H1 (cell line): ENCODE measurements around the gene TFE3. TPM values are rescaled to one million over a fixed set of nuclear protein-coding genes. Genes with fewer than 3 reads are reported as not detected.

ENCODE experiments used
- CTCF ChIA-PET: fragments of 300-600 bp; sonication (Branson Sonifier 250); formaldehyde crosslinking; loops from one replicate; lab custom pipeline; 2021; ENCODE audit not compliant: partially characterized antibody; lab: Charles Lee
- POLR2A ChIA-PET: fragments of 300-600 bp; sonication (Branson Sonifier 250); formaldehyde crosslinking; loops from one replicate; lab custom pipeline; 2021; ENCODE audit warnings: inconsistent platforms; ENCODE audit not compliant: partially characterized antibody; lab: Charles Lee
- DNase-seq, 2 experiments: peaks; one replicate each; pipeline versions ENCODE4 v3.0.0 to v3.0.0-alpha.2; 2010 to 2022; ENCODE audit warnings: low spot score in 2 of 2, low read depth in 1 of 2, mixed read lengths in 1 of 2
- FAIRE-seq: peaks from 2 replicates; lab custom pipeline; 2011; peaks lifted over from hg19 to GRCh38; lab: Jason Lieb, UNC
- H2AFZ ChIP-seq: 2 replicates; pipeline ENCODE4 v1.8.1; 2012; ENCODE audit warnings: low read length, inconsistent platforms
- H2AK5ac ChIP-seq: 2 replicates; pipeline ENCODE4 v1.6.1; 2013; ENCODE audit warnings: low read depth, low read length
- H2BK120ac ChIP-seq: replicated peaks from 2 replicates; pipeline ENCODE3; 2013; ENCODE audit warnings: low read depth, low read length, inconsistent platforms
- H2BK12ac ChIP-seq: 2 replicates; pipeline ENCODE4 v1.6.1; 2013; ENCODE audit warnings: low read depth, low read length
- H2BK15ac ChIP-seq: 2 replicates; pipeline ENCODE4 v1.6.1; 2013; ENCODE audit warnings: low read length
- H2BK20ac ChIP-seq: 2 replicates; pipeline ENCODE4 v1.6.1; 2013; ENCODE audit warnings: low read length
- H2BK5ac ChIP-seq: 2 replicates; pipeline ENCODE4 v1.6.1; 2013; ENCODE audit warnings: low read depth, low read length
- H3K14ac ChIP-seq: 2 replicates; pipeline ENCODE4 v1.6.1; 2013; ENCODE audit warnings: inconsistent platforms; ENCODE audit not compliant: insufficient read length
- H3K18ac ChIP-seq: 2 replicates; pipeline ENCODE4 v1.6.1; 2013; ENCODE audit warnings: low read length; ENCODE audit errors: extremely low read depth
- H3K23ac ChIP-seq: 2 replicates; pipeline ENCODE4 v1.6.1; 2013; ENCODE audit warnings: inconsistent platforms; ENCODE audit not compliant: insufficient read length
- H3K23me2 ChIP-seq: 2 replicates; pipeline ENCODE4 v1.6.1; 2013; ENCODE audit warnings: low read depth, low read length
- H3K27ac ChIP-seq: 2 replicates; pipeline ENCODE4 v1.6.1; 2011; ENCODE audit warnings: low read depth, low read length, inconsistent platforms
- H3K27me3 ChIP-seq, 4 experiments: replicated peaks in 1 of 4; 1 replicate in 1 of 4; 2 replicates in 3 of 4; pipeline versions ENCODE4 v1.6.1 to v1.8.1; 2011 to 2013; ENCODE audit warnings: low read length in 3 of 4, mild to moderate bottlenecking in 3 of 4, inconsistent platforms in 2 of 4, mixed read lengths in 2 of 4, moderate library complexity in 1 of 4; ENCODE audit not compliant: control insufficient read depth in 3 of 4, insufficient read depth in 3 of 4; ENCODE audit errors: extremely low read depth in 1 of 4
- H3K36me3 ChIP-seq, 4 experiments: 2 replicates each; pipeline versions ENCODE4 v1.6.1 to v1.8.1; 2011 to 2013; ENCODE audit warnings: mild to moderate bottlenecking in 4 of 4, low read length in 3 of 4, moderate library complexity in 2 of 4, control low read depth in 1 of 4, inconsistent platforms in 1 of 4; ENCODE audit not compliant: insufficient read depth in 4 of 4, control insufficient read depth in 2 of 4
- H3K4ac ChIP-seq: replicated peaks from 2 replicates; pipeline ENCODE3; 2013; ENCODE audit warnings: low read length, low read depth, mixed read lengths, inconsistent platforms; ENCODE audit not compliant: insufficient read length
- H3K4me1 ChIP-seq, 4 experiments: replicated peaks in 1 of 4; 1 replicate in 1 of 4; 2 replicates in 3 of 4; pipeline versions ENCODE4 v1.6.1 to v1.8.1; 2011 to 2013; ENCODE audit warnings: low read length in 3 of 4, inconsistent platforms in 2 of 4, mixed read lengths in 1 of 4; ENCODE audit not compliant: insufficient read depth in 4 of 4, control insufficient read depth in 3 of 4
- H3K4me2 ChIP-seq, 2 experiments: 2 replicates each; pipeline versions ENCODE4 v1.6.1 to v1.8.1; 2011 to 2013; ENCODE audit warnings: low read depth in 2 of 2, low read length in 2 of 2, control low read depth in 1 of 2, inconsistent platforms in 1 of 2, mild to moderate bottlenecking in 1 of 2; ENCODE audit not compliant: insufficient read depth in 1 of 2
- H3K4me3 ChIP-seq, 4 experiments: fragments of 200-600, 300-600 bp in 1 of 4; sonication (generic), shearing (Covaris generic), sonication (Bioruptor Twin) in 1 of 4; 2 replicates each; pipeline versions ENCODE4 v1.5.1 to v1.8.1; 2011 to 2016; ENCODE audit warnings: low read length in 4 of 4, low read depth in 3 of 4, control low read depth in 2 of 4, inconsistent platforms in 2 of 4, mild to moderate bottlenecking in 2 of 4, mixed read lengths in 1 of 4, moderate library complexity in 1 of 4; ENCODE audit not compliant: insufficient read depth in 2 of 4; ENCODE audit errors: extremely low read depth in 1 of 4
- H3K56ac ChIP-seq: replicated peaks from 2 replicates; pipeline ENCODE3; 2013; ENCODE audit warnings: low read depth, mild to moderate bottlenecking, mixed read lengths, low read length, inconsistent platforms; ENCODE audit not compliant: insufficient read length
- H3K79me1 ChIP-seq: 2 replicates; pipeline ENCODE4 v1.6.1; 2013; ENCODE audit warnings: low read depth, low read length, control low read depth
- H3K79me2 ChIP-seq, 2 experiments: 2 replicates each; pipeline versions ENCODE4 v1.6.1 to v1.8.1; 2012 to 2013; ENCODE audit warnings: low read length in 2 of 2, mild to moderate bottlenecking in 2 of 2, inconsistent platforms in 1 of 2; ENCODE audit not compliant: insufficient read depth in 2 of 2, control insufficient read depth in 1 of 2
- H3K9ac ChIP-seq, 4 experiments: replicated peaks in 1 of 4; 1 replicate in 1 of 4; 2 replicates in 3 of 4; pipeline versions ENCODE4 v1.6.1 to v1.8.1; 2011 to 2013; ENCODE audit warnings: low read depth in 3 of 4, low read length in 3 of 4, control low read depth in 2 of 4, mild to moderate bottlenecking in 2 of 4, moderate library complexity in 2 of 4, inconsistent platforms in 1 of 4; ENCODE audit errors: extremely low read depth in 1 of 4
- H3K9me3 ChIP-seq, 2 experiments: 2 replicates each; pipeline versions ENCODE4 v1.6.1 to v1.8.1; 2012 to 2013; ENCODE audit warnings: mild to moderate bottlenecking in 2 of 2, moderate library complexity in 2 of 2, control low read depth in 1 of 2, inconsistent platforms in 1 of 2, low read depth in 1 of 2, low read length in 1 of 2, mixed read lengths in 1 of 2; ENCODE audit not compliant: insufficient read depth in 2 of 2
- H4K20me1 ChIP-seq, 2 experiments: replicated peaks in 1 of 2; 2 replicates each; pipeline versions ENCODE3 to v1.8.1; 2011 to 2013; ENCODE audit warnings: inconsistent platforms in 2 of 2, low read length in 2 of 2, mild to moderate bottlenecking in 1 of 2; ENCODE audit not compliant: insufficient read depth in 2 of 2, control insufficient read depth in 1 of 2
- H4K5ac ChIP-seq: 2 replicates; pipeline ENCODE4 v1.6.1; 2013; ENCODE audit warnings: low read length, low read depth, mixed read lengths, inconsistent platforms; ENCODE audit not compliant: insufficient read length
- H4K8ac ChIP-seq: 2 replicates; pipeline ENCODE4 v1.8.0; 2013; ENCODE audit warnings: mild to moderate bottlenecking, moderate library complexity, low read length, inconsistent platforms; ENCODE audit not compliant: insufficient read depth; ENCODE audit errors: extremely low read depth
- H4K91ac ChIP-seq: replicated peaks from 2 replicates; pipeline ENCODE3; 2013; ENCODE audit warnings: low read length, mixed read lengths, inconsistent platforms; ENCODE audit not compliant: insufficient read length
- ATF2 ChIP-seq: IDR thresholded peaks from 2 replicates; pipeline ENCODE4 v1.6.1; 2012; ENCODE audit warnings: low read length, inconsistent platforms
- CEBPB ChIP-seq: IDR thresholded peaks from 2 replicates; pipeline ENCODE4 v1.6.1; 2012; ENCODE audit warnings: low read depth, low read length
- CREB1 ChIP-seq: IDR thresholded peaks from 2 replicates; pipeline ENCODE4 v1.6.1; 2012; ENCODE audit warnings: inconsistent platforms
- EZH2 ChIP-seq: fragments of 200-600 bp; sonication (generic); IDR thresholded peaks from 2 replicates; pipeline ENCODE4 v1.7.1; 2012; ENCODE audit warnings: low read depth, mild to moderate bottlenecking, moderate library complexity, low read length, inconsistent platforms; ENCODE audit not compliant: severe bottlenecking
- SP2 ChIP-seq: IDR thresholded peaks from 2 replicates; pipeline ENCODE4 v1.6.1; 2012; ENCODE audit warnings: mild to moderate bottlenecking, low read length, inconsistent platforms
- WGBS, 2 experiments: shearing (Covaris generic) in 1 of 2; methylation state at CpG; one replicate each; pipeline versions ENCODE4 v1.1.6 to v1.1.7; 2013 to 2015; ENCODE audit warnings: low lambda C conversion rate in 2 of 2, mixed read lengths in 2 of 2, inconsistent platforms in 1 of 2, low coverage in 1 of 2, missing lambda C conversion rate in 1 of 2; ENCODE audit not compliant: insufficient replicate concordance in 2 of 2, insufficient coverage in 1 of 2, insufficient read length in 1 of 2; ENCODE audit errors: extremely low coverage in 1 of 2, missing lambda C conversion rate in 1 of 2; 5-methylcytosine and 5-hydroxymethylcytosine counted together
- polyA plus RNA-seq, 7 experiments: library from polyadenylated mRNA; depleted of rRNA in 3 of 7; stranded (reverse) in 5 of 7; unstranded in 2 of 7; fragments of >200 nt in 5 of 7; fragments of 200-250 nt in 2 of 7; gene quantifications; 1 replicate in 5 of 7; 2 replicates in 1 of 7; 4 replicates in 1 of 7; pipeline versions ENCODE4 v1.2.1 to v1.2.3, GENCODE V29; 2011 to 2013; ENCODE audit warnings: missing spikeins in 2 of 7, mixed read lengths in 2 of 7
- total RNA-seq: library from RNA; stranded (reverse); fragmentation: NEBNext Ultra II Directional; extraction: Animal tissue kit (Norgen Biotek cat#: 25700); gene quantifications from 2 replicates; pipeline ENCODE4 v1.2.1, GENCODE V29; 2021

Gene TFE3
- total and polyA plus RNA-seq, 2 of the 8 experiments (the other 6 are each of a cell fraction or from before 2014, with no cell fraction given): 33.7 to 52.9 TPM

- H3K9ac ChIP-seq: no peak overlapping the region
Measured at GRCh38 chrX:49077941-49078340, 34.8 kb upstream of the TFE3 start.

More at GRCh38 chrX:49077941-49078340, 34.8 kb upstream of the TFE3 start:
- Histone ChIP-seq H3K36me3 (peaks cover 0 to 4% (median 0%) of the 10 kb centered on the region in 4 experiments; a peak in 2 of 8 replicates), H4K91ac (no peak overlapping the region), H3K23me2 (no peaks in the 10 kb centered on the region; the same call in 1 of the 2 replicates), H3K4ac (no peak overlapping the region), H3K4me2 (no peak overlapping the region)
- no peak for TF ChIP-seq SP2
- no peak for TF ChIP-seq EZH2
- TF ChIP-seq CREB1: no peak
- no peak for TF ChIP-seq CEBPB
- TF ChIP-seq ATF2: no peak
- TF ChIP-seq, all 59 proteins: peak for 0
- Histone ChIP-seq H2AFZ (no peak overlapping the region), H3K4me1 (0 out of 7 replicates have a peak, but pooled peaks cover 0 to under 1% (median 0%) of the 10 kb centered on the region in 4 experiments), H2AK5ac (no peak overlapping the region), H3K14ac (no peak overlapping the region), H2BK20ac (no peak overlapping the region), H3K27me3 (no peaks in the 10 kb centered on the region), H4K5ac (no peak overlapping the region), H3K27ac (no peak overlapping the region), H3K9me3 (no peaks in the 10 kb centered on the region), H2BK12ac (no peak overlapping the region), H3K79me2 (no peaks in the 10 kb centered on the region), H4K8ac (no peak overlapping the region), H3K79me1 (no peaks in the 10 kb centered on the region), H3K23ac (no peak overlapping the region), H3K4me3 (no peak overlapping the region), H4K20me1 (no peaks in the 10 kb centered on the region), H3K18ac (no peak overlapping the region), H2BK120ac (no peak overlapping the region), H2BK5ac (no peak overlapping the region), H2BK15ac (no peak overlapping the region), H3K56ac (no peak overlapping the region)
- CTCF ChIA-PET: interaction anchor here (1.0 kb wide), 1 partner anchor 20 kb away, joined by 3 read pairs; no protein-coding TSS in a partner anchor
- DNase-seq (no peak), FAIRE-seq (no peak)
- WGBS, 2 experiments: 82% methylated on average over 4 of the region's 5 CpGs; no CpG with 5 or more reads in 1 of the 2 experiments
- POLR2A ChIA-PET: interaction anchor here (1.0 to 1.5 kb wide), 2 partner anchors 10 to 76 kb away, joined by 3 to 4 read pairs; partner anchors contain the start of gene GRIPAP1
